Fibroblast of lung (primary cell): ENCODE results near the gene NRG2. TPM values are rescaled to one million over a fixed set of nuclear protein-coding genes. Genes with fewer than 3 reads are reported as not detected.

Experiments
- DNase-seq, 2 donors: peaks; one replicate each; pipeline versions ENCODE4 v3.0.0 to v3.0.0-alpha.2; 2010; ENCODE audit warnings: low read depth in 2 of 2
- H2AFZ ChIP-seq: 2 replicates; pipeline ENCODE4 v1.5.1; 2012; ENCODE audit warnings: low read length, control low read depth, inconsistent platforms
- H3K27ac ChIP-seq: 2 replicates; pipeline ENCODE4 v1.5.1; 2011; ENCODE audit warnings: low read length, control low read depth; ENCODE audit not compliant: insufficient read depth
- H3K27me3 ChIP-seq: 2 replicates; pipeline ENCODE4 v1.5.1; 2011; ENCODE audit warnings: mild to moderate bottlenecking, low read length; ENCODE audit not compliant: control insufficient read depth, insufficient read depth
- H3K36me3 ChIP-seq: 2 replicates; pipeline ENCODE4 v1.5.1; 2011; ENCODE audit warnings: low read length; ENCODE audit not compliant: control insufficient read depth, insufficient read depth
- H3K4me1 ChIP-seq: 2 replicates; pipeline ENCODE4 v1.5.1; 2011; ENCODE audit warnings: low read length; ENCODE audit not compliant: control insufficient read depth, insufficient read depth; ENCODE audit errors: extremely low read depth
- H3K4me2 ChIP-seq: 2 replicates; pipeline ENCODE4 v1.5.1; 2011; ENCODE audit warnings: low read length, control low read depth; ENCODE audit not compliant: insufficient read depth; ENCODE audit errors: extremely low read depth
- H3K4me3 ChIP-seq, 4 experiments: fragments of 200-600 bp in 1 of 4; sonication (generic) in 1 of 4; replicated peaks in 1 of 4; 2 replicates each; pipeline ENCODE4 v1.5.1; 2011 to 2016; ENCODE audit warnings: low read length in 4 of 4, low read depth in 3 of 4, mild to moderate bottlenecking in 3 of 4, control low read depth in 2 of 4, inconsistent platforms in 1 of 4, mixed read lengths in 1 of 4; ENCODE audit not compliant: insufficient read depth in 1 of 4; ENCODE audit errors: control extremely low read depth in 1 of 4
- H3K79me2 ChIP-seq: 2 replicates; pipeline ENCODE4 v1.5.1; 2012; ENCODE audit warnings: mild to moderate bottlenecking, low read length, inconsistent platforms; ENCODE audit not compliant: control insufficient read depth, insufficient read depth
- H3K9ac ChIP-seq: 2 replicates; pipeline ENCODE4 v1.5.1; 2011; ENCODE audit warnings: mild to moderate bottlenecking, low read length, control low read depth; ENCODE audit not compliant: insufficient read depth
- H3K9me3 ChIP-seq: 2 replicates; pipeline ENCODE4 v1.5.1; 2012; ENCODE audit warnings: low read depth, low read length; ENCODE audit not compliant: control insufficient read depth, insufficient read depth
- H4K20me1 ChIP-seq: 2 replicates; pipeline ENCODE4 v1.5.1; 2011; ENCODE audit warnings: low read length; ENCODE audit not compliant: control insufficient read depth, insufficient read depth; ENCODE audit errors: extremely low read depth
- CTCF ChIP-seq, 2 donors: IDR thresholded peaks in 1 of 2; conservative IDR thresholded peaks in 1 of 2; 1 replicate in 1 of 2; 2 replicates in 1 of 2; pipeline ENCODE4 v1.5.1; 2011 to 2012; ENCODE audit warnings: low read length in 2 of 2, control low read depth in 1 of 2, inconsistent platforms in 1 of 2, low read depth in 1 of 2, mild to moderate bottlenecking in 1 of 2
- EZH2 ChIP-seq: IDR thresholded peaks from 2 replicates; pipeline ENCODE4 v1.5.1; 2012; ENCODE audit warnings: low read length, control low read depth, mild to moderate bottlenecking; ENCODE audit errors: missing control alignments
- polyA plus RNA-seq, 2 donors: library from polyadenylated mRNA; depleted of rRNA in 1 of 2; stranded (reverse) in 1 of 2; unstranded in 1 of 2; fragments of >200 nt; gene quantifications; 2 replicates each; pipeline ENCODE4 v1.2.1, GENCODE V29; 2011 to 2012; ENCODE audit warnings: missing spikeins in 1 of 2
- total RNA-seq: library from RNA; depleted of rRNA; stranded (reverse); fragments of >200 nt; gene quantifications from 2 replicates; pipeline ENCODE4 v1.2.1, GENCODE V29; 2014

Gene NRG2
- total and polyA plus RNA-seq, 2 donors (not counting 1 experiment from before 2014, with no cell fraction given) = 0.28 to 1.3 TPM

DNA sequence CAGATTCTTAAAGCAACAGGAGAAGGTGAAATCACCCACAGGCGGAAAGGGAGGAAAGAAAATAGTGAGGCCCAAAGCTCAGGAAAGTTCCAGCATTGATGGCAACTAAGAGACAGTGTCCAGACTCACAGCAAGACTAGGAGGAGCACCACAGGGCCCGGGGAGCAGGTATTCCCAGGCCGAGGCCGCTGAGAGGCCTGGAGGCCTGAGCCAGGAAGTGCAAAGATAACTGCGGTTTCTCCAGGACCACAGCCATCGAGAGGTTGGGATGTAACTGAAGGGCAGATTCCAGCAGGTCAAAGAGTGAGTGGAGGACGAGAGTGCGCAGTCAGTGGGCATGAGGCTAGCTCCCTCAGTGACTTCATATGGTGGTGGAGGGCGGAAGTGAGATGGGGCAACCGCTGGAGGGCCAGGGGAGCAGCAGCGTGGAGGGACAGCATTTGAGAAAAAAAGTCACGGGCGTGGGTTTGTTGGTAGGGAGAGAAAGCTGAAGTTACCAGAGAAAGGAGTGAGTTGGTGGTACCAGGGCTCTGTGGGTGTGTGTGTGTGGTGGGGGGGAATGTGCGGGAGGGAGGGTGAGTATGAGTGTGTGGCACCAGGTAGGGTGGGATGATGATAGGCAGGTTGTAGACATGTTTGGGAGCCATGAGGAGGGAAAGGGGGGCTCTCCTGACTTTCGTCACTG is 157.8 kb downstream of the NRG2 start:
- peaks cover 14% of the 10 kb centered on the region for H3K27me3 ChIP-seq
- H3K79me2 ChIP-seq = no peaks in the 10 kb centered on the region
- no peak overlapping the region for H2AFZ ChIP-seq
- TF ChIP-seq EZH2 (no peak), CTCF (conservative IDR thresholded peaks at IDR 0.05 in 1 of 2, IDR thresholded peaks at IDR 0.05 in 1 of 2; ENCODE audit: low read depth in 1 of 2, low read length in 2 of 2) (no peak)
- DNase-seq = no peak
- H4K20me1 ChIP-seq = no peaks in the 10 kb centered on the region
- H3K27ac ChIP-seq = no peak overlapping the region
- no peak overlapping the region for H3K4me3 ChIP-seq
- H3K36me3 ChIP-seq = no peaks in the 10 kb centered on the region
- no peak overlapping the region for H3K4me2 ChIP-seq
- no peaks in the 10 kb centered on the region for H3K9me3 ChIP-seq
- no peak overlapping the region for H3K9ac ChIP-seq
- no peaks in the 10 kb centered on the region for H3K4me1 ChIP-seq

GRCh38 chr5:139884734-139885133 is 158.4 kb downstream of the NRG2 start:
- Histone ChIP-seq H3K36me3 (no peaks in the 10 kb centered on the region), H3K79me2 (no peaks in the 10 kb centered on the region), H3K27ac (no peak overlapping the region), H3K9me3 (no peaks in the 10 kb centered on the region), H3K4me2 (no peak overlapping the region), H3K27me3 (peaks cover 15% of the 10 kb centered on the region), H2AFZ (no peak overlapping the region), H3K4me3 (no peak overlapping the region), H3K9ac (no peak overlapping the region), H3K4me1 (no peaks in the 10 kb centered on the region), H4K20me1 (no peaks in the 10 kb centered on the region)
- DNase-seq = no peak
- TF ChIP-seq CTCF (conservative IDR thresholded peaks at IDR 0.05 in 1 of 2, IDR thresholded peaks at IDR 0.05 in 1 of 2; ENCODE audit: low read depth in 1 of 2, low read length in 2 of 2) (no peak), EZH2 (no peak)

DNA sequence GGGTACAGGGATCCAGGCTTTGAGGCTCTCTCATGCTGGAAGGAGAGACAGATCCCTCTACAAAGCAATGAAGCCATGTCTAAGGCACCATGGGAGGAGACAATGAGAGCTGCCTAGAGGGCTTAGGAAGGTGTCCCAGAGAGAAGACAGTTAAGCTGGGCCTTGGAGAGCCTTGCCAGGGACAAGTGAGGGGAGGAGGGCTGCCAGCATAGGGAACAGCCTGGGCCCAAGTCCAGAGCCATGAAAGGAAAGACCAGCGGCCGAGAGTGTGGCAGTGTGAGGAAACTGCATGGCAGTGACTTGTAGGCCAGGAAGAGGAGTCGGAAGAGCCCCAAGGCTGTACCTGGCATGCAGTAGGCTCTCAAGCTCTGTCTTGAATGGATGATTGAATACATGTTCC is 159.0 kb downstream of the NRG2 start:
- Histone ChIP-seq H3K4me1 (no peaks in the 10 kb centered on the region), H4K20me1 (no peaks in the 10 kb centered on the region), H3K79me2 (no peaks in the 10 kb centered on the region), H2AFZ (no peak overlapping the region), H3K4me2 (no peak overlapping the region), H3K36me3 (no peaks in the 10 kb centered on the region), H3K27ac (no peak overlapping the region), H3K9me3 (no peaks in the 10 kb centered on the region), H3K9ac (no peak overlapping the region), H3K4me3 (no peak overlapping the region), H3K27me3 (peaks cover 13% of the 10 kb centered on the region)
- no peak for DNase-seq
- no peak for TF ChIP-seq CTCF (conservative IDR thresholded peaks at IDR 0.05 in 1 of 2, IDR thresholded peaks at IDR 0.05 in 1 of 2; ENCODE audit: low read depth in 1 of 2, low read length in 2 of 2)
- no peak for TF ChIP-seq EZH2
